Heart left ventricle (tissue), 16 donors: ENCODE data around the gene P3H3. TPM values are rescaled to one million over a fixed set of nuclear protein-coding genes. Genes with fewer than 3 reads are reported as not detected.

Source experiments
- ATAC-seq, 4 donors: fragments of 200-7000 bp; cut with Tn5 transposase; one replicate each; pipeline ENCODE4 v1.9.1; 2020 to 2022; ENCODE audit warnings: moderate library complexity in 4 of 4, mild to moderate bottlenecking in 3 of 4, moderate number of reproducible peaks in 1 of 4
- DNase-seq, 5 donors: peaks; one replicate each; pipeline ENCODE4 v3.0.0-alpha.2; 2020
- H3K27ac ChIP-seq, 12 donors: fragments of 200-600 bp; sonication (generic) in 4 of 12; one replicate each; pipeline versions ENCODE4 v1.5.0 to v1.8.0; 2016 to 2022; ENCODE audit warnings: mild to moderate bottlenecking in 2 of 12
- H3K27me3 ChIP-seq, 9 donors: fragments of 200-600 bp; sonication (generic) in 2 of 9; one replicate each; pipeline versions ENCODE4 v1.5.1 to v1.8.0; 2016 to 2022; ENCODE audit warnings: mild to moderate bottlenecking in 3 of 9
- H3K36me3 ChIP-seq, 9 donors: fragments of 200-600 bp; sonication (generic) in 2 of 9; one replicate each; pipeline versions ENCODE4 v1.5.0 to v1.8.0; 2018 to 2022; ENCODE audit warnings: mild to moderate bottlenecking in 2 of 9
- H3K4me1 ChIP-seq, 12 donors: fragments of 200-600 bp; sonication (generic) in 4 of 12; one replicate each; pipeline versions ENCODE4 v1.5.0 to v1.8.0; 2016 to 2022; ENCODE audit warnings: mild to moderate bottlenecking in 3 of 12
- H3K4me3 ChIP-seq, 12 donors: fragments of 200-600 bp; sonication (generic) in 4 of 12; one replicate each; pipeline versions ENCODE4 v1.5.0 to v1.8.0; 2017 to 2022; ENCODE audit warnings: mild to moderate bottlenecking in 9 of 12, moderate library complexity in 4 of 12
- H3K9me3 ChIP-seq, 12 donors: fragments of 200-600 bp; sonication (generic) in 4 of 12; one replicate each; pipeline versions ENCODE4 v1.5.0 to v1.8.0; 2016 to 2022; ENCODE audit warnings: mild to moderate bottlenecking in 1 of 12
- POLR2A ChIP-seq, 2 donors: fragments of 450-650 bp; IDR thresholded peaks; one replicate each; pipeline ENCODE4 v1.6.1; 2017; ENCODE audit warnings: antibody characterized with exemption in 2 of 2, mild to moderate bottlenecking in 2 of 2, moderate library complexity in 2 of 2
- WGBS, 4 donors: extraction: QIAGEN DNeasy Blood & Tissue Kit in 2 of 4; methylation state at CpG; one replicate each; pipeline versions ENCODE4 v1.1.5 to v1.1.7; 2013 to 2018; 5-methylcytosine and 5-hydroxymethylcytosine counted together
- intact Hi-C, 10 donors: fragments of 100-400 bp; cut with DNase I; formaldehyde crosslinking; loops; one replicate each; pipeline versions ENCODE4 v1.11.1 to v1.14.2; 2022
- polyA plus RNA-seq, 2 donors: library from polyadenylated mRNA; stranded (reverse); fragments of 200-250 nt; gene quantifications; one replicate each; pipeline ENCODE4 v1.2.3, GENCODE V29; 2013
- total RNA-seq, 9 donors: library from RNA; depleted of rRNA in 2 of 9; stranded (reverse); fragments of >200 nt in 2 of 9; fragmentation: NEBNext Ultra II Directional in 3 of 9; extraction: Animal tissue kit (Norgen Biotek cat#: 25700) in 3 of 9; gene quantifications; one replicate each; pipeline versions ENCODE4 v1.1.0 to v1.2.4, GENCODE V29; 2016 to 2023
- TF ChIP-seq, protein P1 (sequence below), 12 donors: fragments of 200-600 bp; sonication (generic) in 4 of 12; IDR thresholded peaks; one replicate each; pipeline versions ENCODE4 v1.5.0 to v1.8.0; 2018 to 2022; ENCODE audit warnings: antibody characterized with exemption in 12 of 12, mild to moderate bottlenecking in 5 of 12
- donor health status: ischemic (EF 13 %, LVEDD 7.1; RV severe dilation, severe dysfunction).
- donor health status: healthy with polysubstance abuse.
- donor health status: DM: no; HTN: yes; CAD: no.
- donor health status: DM: no; HTN: no; CAD: no.
- donor health status: ischemic (EF 25% LVEDD 6.9; RV normal size, moderate dysfunction).
- donor health status: ischemic (EF 25% LVEDD 5.7; RV mildly dilated, moderate dysfunction).
- donor health status: healthy.
- donor health status: DM: yes; HTN: yes; CAD: no.
- donor health status: ischemic (EF 35%, LVEDD 5.7; RV mildly dilated, moderate dysfunction).
- donor health status: nonischemic (EF 11% LVEDD 7.7; RV severe dilation, severe dysfunction).
- donor health status: DM: yes; HTN: yes; CAD: no.
- donor health status: PGD.
- donor health status: ischemic (EF 29% LVEDD 5.4; RV normal size, mild dysfunction).
- donor health status: nonischemic (EF 23%, LVEDD 6.1; RV moderate dilation, normal function).

P3H3 gene
- total and polyA plus RNA-seq, 11 donors, result 4.2 to 29.9 (median 16.6) TPM

DNA sequence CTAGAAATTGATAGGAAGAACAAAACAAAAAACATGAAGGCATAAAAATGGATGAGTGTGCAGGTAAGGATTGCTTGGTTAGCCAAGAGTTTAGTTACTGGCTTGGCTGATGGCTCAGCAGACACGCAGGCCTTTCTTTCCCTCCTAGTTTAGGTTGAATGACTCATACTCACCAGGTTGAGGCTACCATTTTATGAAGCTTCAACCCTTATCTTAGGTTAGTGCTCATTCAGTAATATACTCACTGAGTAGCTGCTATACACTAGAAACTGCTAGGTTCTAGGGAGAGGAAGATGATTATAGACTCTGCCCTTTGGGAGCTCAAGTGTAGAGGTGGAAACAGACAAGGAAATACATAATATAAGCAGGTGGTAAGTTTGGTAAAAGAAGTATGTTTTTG, 6.0 kb downstream of the P3H3 start:
- Histone ChIP-seq H3K27me3 (no peaks in the 10 kb centered on the region), H3K9me3 (no peaks in the 10 kb centered on the region), H3K36me3 (peaks cover 0 to 70% (median 36%) of the 10 kb centered on the region in 9 donors), H3K4me1 (peaks cover 0 to 34% (median 10%) of the 10 kb centered on the region in 12 donors), H3K4me3 (peak overlapping the region in 11 of 12 donors; percentile 0 to 59 (median 46)), H3K27ac (peak overlapping the region; percentile 26 to 97 (median 80))
- 40 to 71% (median 65%) methylated on average over 1 of the region's 1 CpG for WGBS, 4 donors
- DNase-seq, result no peak
- no peak for ATAC-seq
- intact Hi-C loops, result no loop called here
- TF ChIP-seq POLR2A (IDR thresholded peaks at IDR 0.05), result no peak
- TF ChIP-seq, protein P1, sequence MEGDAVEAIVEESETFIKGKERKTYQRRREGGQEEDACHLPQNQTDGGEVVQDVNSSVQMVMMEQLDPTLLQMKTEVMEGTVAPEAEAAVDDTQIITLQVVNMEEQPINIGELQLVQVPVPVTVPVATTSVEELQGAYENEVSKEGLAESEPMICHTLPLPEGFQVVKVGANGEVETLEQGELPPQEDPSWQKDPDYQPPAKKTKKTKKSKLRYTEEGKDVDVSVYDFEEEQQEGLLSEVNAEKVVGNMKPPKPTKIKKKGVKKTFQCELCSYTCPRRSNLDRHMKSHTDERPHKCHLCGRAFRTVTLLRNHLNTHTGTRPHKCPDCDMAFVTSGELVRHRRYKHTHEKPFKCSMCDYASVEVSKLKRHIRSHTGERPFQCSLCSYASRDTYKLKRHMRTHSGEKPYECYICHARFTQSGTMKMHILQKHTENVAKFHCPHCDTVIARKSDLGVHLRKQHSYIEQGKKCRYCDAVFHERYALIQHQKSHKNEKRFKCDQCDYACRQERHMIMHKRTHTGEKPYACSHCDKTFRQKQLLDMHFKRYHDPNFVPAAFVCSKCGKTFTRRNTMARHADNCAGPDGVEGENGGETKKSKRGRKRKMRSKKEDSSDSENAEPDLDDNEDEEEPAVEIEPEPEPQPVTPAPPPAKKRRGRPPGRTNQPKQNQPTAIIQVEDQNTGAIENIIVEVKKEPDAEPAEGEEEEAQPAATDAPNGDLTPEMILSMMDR (IDR thresholded peaks at IDR 0.05), result no peak

DNA sequence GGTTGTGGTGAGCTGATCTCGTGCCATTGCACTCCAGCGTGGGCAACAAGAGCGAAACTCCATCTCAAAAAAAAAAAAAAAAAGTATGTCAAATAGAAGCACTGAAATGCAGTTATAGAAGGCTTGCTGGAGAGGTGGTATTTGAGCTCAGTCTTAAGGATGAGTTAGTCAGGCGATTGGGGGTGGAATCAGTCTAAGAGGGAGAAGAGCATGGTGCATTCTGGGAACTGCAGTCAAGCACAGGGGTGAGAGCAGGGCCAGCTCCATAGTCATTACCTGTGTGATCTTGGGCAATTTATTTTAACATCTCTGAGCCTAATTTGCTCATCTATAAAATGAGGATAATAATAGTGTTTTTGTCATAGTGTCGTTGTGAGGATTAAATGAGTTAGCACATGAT, 6.7 kb downstream of the P3H3 start:
- H3K36me3 ChIP-seq, result peaks cover 0 to 76% (median 39%) of the 10 kb centered on the region in 9 donors

DNA sequence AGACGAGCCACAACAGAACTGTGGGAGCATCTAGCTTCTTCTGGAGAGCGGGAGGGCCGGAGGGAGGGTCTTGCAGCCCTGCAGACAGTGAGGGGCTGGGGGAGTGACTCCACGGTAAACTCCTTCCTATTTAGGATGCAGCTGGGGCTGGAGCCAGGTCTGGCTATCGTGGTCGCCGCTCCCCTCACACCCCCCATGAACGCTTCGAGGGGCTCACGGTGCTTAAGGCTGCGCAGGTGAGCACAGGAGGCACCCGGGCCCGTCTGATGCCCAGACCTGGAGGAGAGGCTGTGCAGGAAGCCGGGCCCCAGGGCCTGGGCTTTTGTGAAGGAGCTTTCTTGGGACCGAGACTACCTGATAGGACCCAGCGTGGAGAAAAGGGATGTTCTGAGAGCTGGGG, 8.6 kb downstream of the P3H3 start:
- Histone ChIP-seq H3K27ac (no peak overlapping the region), H3K27me3 (no peaks in the 10 kb centered on the region), H3K9me3 (no peaks in the 10 kb centered on the region), H3K4me3 (no peak overlapping the region), H3K36me3 (peaks cover 0 to 69% (median 32%) of the 10 kb centered on the region in 9 donors), H3K4me1 (peaks cover 0 to 37% (median 12%) of the 10 kb centered on the region in 12 donors)
- ATAC-seq (no peak), DNase-seq (peak in 1 of 5 donors; percentile 19)
- intact Hi-C loops, result no loop called here
- 85 to 94% (median 89%) methylated on average over 10 to 16 of the region's 16 CpGs for WGBS, 4 donors
- TF ChIP-seq POLR2A (IDR thresholded peaks at IDR 0.05), result no peak
- TF ChIP-seq, protein P1 (IDR thresholded peaks at IDR 0.05), result no peak

More for the DNA sequence above, 6.7 kb downstream of the P3H3 start:
- Histone ChIP-seq H3K9me3 (no peaks in the 10 kb centered on the region), H3K4me1 (peaks cover 0 to 28% (median 9%) of the 10 kb centered on the region in 12 donors), H3K27me3 (no peaks in the 10 kb centered on the region), H3K4me3 (peak overlapping the region in 6 of 12 donors; percentile 45 to 59 (median 48)), H3K27ac (peak overlapping the region in 7 of 12 donors; percentile 13 to 97 (median 81))
- 79 to 89% (median 83%) methylated on average over 5 of the region's 5 CpGs for WGBS, 4 donors
- intact Hi-C loops, result no loop called here
- DNase-seq, result no peak
- TF ChIP-seq, protein P1 (IDR thresholded peaks at IDR 0.05), result no peak
- TF ChIP-seq POLR2A (IDR thresholded peaks at IDR 0.05), result no peak
- no peak for ATAC-seq

DNA sequence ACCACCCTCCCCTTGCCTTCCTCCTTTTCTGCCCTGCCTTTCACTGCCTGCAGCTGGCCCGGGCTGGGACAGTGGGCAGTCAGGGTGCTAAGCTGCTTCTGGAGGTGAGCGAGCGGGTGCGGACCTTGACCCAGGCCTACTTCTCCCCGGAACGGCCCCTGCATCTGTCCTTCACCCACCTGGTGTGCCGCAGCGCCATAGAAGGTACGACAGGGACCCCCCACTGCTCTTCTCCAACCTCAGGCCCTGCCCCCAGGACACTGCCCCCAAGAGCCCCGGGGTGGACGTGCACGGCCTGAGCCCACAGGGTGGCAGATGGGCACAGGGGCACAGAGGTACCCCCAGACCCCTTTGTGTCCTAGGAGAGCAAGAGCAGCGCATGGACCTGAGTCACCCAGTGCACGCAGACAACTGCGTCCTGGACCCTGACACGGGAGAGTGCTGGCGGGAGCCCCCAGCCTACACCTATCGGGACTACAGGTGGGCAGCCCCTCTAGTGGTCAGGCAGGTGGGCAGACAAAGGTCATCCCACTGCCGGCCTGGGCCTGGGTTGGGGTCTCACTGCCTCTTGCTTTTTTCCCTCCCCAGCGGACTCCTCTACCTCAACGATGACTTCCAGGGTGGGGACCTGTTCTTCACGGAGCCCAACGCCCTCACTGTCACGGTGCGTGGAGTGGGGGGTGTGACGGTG, 9.3 kb downstream of the P3H3 start:
- ATAC-seq, result no peak
- no peaks in the 10 kb centered on the region for H3K9me3 ChIP-seq
- no peak for DNase-seq
- H3K36me3 ChIP-seq, result peaks cover 0 to 69% (median 34%) of the 10 kb centered on the region in 9 donors
- intact Hi-C loops, result no loop called here
- WGBS, 4 donors, result 91 to 94% (median 93%) methylated on average over 23 to 26 of the region's 26 CpGs
- H3K27me3 ChIP-seq, result no peaks in the 10 kb centered on the region
- no peak overlapping the region for H3K4me3 ChIP-seq
- H3K4me1 ChIP-seq, result peaks cover 0 to 37% (median 12%) of the 10 kb centered on the region in 12 donors
- H3K27ac ChIP-seq, result no peak overlapping the region
- TF ChIP-seq POLR2A (IDR thresholded peaks at IDR 0.05), result no peak
- TF ChIP-seq, protein P1 (IDR thresholded peaks at IDR 0.05), result no peak
